PC-9 (cell line): Measurements from ENCODE around the gene HBP1.

Experiments used
- CTCF ChIP-seq: fragments of 200-600 bp; sonication (generic); conservative IDR thresholded peaks from 2 replicates; pipeline ENCODE4 v1.6.1; 2017; ENCODE audit warnings: mixed run types, antibody characterized with exemption, mild to moderate bottlenecking, moderate library complexity
- EZH2 ChIP-seq: fragments of 200-600 bp; sonication (generic); IDR thresholded peaks from 2 replicates; pipeline ENCODE4 v1.8.0; 2017; ENCODE audit warnings: antibody characterized with exemption, low read depth

DNA sequence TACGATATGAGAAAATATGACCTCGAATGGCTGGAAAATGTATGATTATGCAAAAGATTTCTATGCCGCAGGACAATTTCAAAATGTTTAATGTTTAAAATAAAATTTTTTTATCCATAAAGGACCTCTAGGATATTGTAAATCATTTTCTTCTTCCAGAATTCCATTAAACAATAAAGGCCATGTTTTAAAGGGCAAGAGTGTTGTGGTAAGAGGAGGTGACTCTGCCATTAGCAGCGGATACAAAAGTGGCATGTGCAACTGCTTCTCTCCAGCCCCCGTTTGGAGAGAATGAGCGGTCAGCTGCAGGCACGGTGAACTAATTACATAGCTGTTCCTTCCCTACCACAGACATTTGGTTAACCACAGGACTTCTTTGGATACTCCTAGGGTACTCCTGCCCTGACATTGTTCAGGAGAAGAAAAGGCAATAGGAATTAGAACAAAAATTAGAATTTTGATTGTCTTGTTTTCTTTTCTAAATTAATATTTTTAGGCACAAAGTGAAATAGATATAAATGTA lies 63.8 kb downstream of the HBP1 start:
- TF ChIP-seq CTCF (no peak), EZH2 (no peak)
